Panc1 (cell line): ENCODE results near the gene RAB26.
A peak's percentile ranks its signal among the peaks of the same experiment; 100 is the strongest.
"Not testable (repeated sequence)": the region's sequence is repeated elsewhere in the genome, so short reads cannot be mapped to it uniquely, and the experiment has no call there.

Source experiments
- SIN3A ChIP-seq: IDR thresholded peaks from 2 replicates; pipeline ENCODE4 v1.6.1; 2012; ENCODE audit warnings: low read depth, mild to moderate bottlenecking, low read length, moderate library complexity, borderline replicate concordance; ENCODE audit not compliant: insufficient read depth
- TF ChIP-seq, protein P1 (sequence below): fragments of 450-650 bp; IDR thresholded peaks from 2 replicates; pipeline ENCODE4 v1.5.1; 2017; ENCODE audit warnings: mild to moderate bottlenecking

GRCh38 chr16:2121325-2121724 lies 27.1 kb upstream of the RAB26 start:
- TF ChIP-seq, protein P1, sequence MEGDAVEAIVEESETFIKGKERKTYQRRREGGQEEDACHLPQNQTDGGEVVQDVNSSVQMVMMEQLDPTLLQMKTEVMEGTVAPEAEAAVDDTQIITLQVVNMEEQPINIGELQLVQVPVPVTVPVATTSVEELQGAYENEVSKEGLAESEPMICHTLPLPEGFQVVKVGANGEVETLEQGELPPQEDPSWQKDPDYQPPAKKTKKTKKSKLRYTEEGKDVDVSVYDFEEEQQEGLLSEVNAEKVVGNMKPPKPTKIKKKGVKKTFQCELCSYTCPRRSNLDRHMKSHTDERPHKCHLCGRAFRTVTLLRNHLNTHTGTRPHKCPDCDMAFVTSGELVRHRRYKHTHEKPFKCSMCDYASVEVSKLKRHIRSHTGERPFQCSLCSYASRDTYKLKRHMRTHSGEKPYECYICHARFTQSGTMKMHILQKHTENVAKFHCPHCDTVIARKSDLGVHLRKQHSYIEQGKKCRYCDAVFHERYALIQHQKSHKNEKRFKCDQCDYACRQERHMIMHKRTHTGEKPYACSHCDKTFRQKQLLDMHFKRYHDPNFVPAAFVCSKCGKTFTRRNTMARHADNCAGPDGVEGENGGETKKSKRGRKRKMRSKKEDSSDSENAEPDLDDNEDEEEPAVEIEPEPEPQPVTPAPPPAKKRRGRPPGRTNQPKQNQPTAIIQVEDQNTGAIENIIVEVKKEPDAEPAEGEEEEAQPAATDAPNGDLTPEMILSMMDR, result peak; percentile 61
- not testable (repeated sequence) for TF ChIP-seq SIN3A
